HG03342 (cell line): ENCODE results near the gene FAM193B.
A peak's percentile ranks its signal among the peaks of the same experiment; 100 is the strongest.

Experiments
- ATAC-seq: cut with Tn5 transposase; IDR thresholded peaks from one replicate; pipeline ENCODE4 v1.9.1; 2021; ENCODE audit warnings: mild to moderate bottlenecking, moderate library complexity; ENCODE audit not compliant: unreplicated experiment

FAM193B gene

DNA sequence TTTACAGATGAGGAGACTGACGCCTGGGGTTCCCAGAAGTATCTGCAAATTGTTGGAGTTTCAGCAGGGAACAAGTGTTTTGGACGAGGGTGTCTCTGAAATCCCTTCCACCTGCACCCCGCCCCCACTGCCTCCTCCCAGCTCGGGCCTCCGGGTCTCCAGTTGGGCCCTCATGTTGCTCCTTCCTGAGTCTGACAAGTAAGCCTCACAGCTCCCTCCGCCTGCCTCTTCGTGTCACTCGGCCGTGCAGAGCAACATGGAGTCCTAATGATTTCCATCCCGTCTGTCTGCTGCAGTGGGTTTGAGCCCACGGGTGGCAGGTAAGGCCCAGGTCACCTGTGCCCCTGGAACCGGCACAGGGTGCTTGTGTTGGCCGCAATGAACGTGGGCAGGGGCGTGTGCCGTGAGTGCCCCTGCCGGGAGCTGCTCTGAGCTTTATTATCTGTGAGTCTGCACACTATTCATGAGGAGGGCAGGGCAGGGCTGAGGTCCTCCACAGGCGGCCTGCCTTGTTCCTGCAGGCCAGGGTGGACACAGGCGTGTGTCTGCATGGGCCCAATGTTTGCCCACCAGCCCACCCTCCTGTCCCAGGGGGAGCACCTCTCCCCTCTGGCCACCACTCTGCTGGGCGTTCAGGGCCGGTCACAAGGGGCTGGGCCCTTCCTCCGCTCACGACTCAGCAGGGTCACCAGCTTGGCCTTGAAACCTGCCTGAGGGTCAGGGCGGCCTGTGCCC lies 50.8 kb downstream of the FAM193B start:
- ATAC-seq, result no peak

DNA sequence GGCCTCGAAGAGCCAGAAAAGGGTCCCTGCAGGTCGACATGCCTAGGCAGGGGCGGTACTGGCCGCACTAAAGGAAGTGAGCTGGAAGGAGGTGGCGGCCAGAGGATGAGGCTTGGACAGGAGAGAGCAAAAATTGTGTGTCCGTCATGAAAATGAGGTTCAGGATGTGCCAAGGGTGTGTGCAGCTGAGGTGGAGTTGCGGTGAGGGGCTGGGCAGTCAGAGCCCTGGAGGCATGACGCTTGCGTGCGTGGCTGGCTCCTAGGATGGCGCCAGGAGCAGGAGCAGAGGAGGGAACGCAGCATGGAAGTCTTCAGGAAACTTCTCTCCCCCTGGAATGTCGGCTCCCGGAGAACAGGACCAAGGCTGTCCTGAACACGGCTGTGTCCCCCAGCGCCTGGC lies 51.5 kb downstream of the FAM193B start:
- ATAC-seq, result no peak

DNA sequence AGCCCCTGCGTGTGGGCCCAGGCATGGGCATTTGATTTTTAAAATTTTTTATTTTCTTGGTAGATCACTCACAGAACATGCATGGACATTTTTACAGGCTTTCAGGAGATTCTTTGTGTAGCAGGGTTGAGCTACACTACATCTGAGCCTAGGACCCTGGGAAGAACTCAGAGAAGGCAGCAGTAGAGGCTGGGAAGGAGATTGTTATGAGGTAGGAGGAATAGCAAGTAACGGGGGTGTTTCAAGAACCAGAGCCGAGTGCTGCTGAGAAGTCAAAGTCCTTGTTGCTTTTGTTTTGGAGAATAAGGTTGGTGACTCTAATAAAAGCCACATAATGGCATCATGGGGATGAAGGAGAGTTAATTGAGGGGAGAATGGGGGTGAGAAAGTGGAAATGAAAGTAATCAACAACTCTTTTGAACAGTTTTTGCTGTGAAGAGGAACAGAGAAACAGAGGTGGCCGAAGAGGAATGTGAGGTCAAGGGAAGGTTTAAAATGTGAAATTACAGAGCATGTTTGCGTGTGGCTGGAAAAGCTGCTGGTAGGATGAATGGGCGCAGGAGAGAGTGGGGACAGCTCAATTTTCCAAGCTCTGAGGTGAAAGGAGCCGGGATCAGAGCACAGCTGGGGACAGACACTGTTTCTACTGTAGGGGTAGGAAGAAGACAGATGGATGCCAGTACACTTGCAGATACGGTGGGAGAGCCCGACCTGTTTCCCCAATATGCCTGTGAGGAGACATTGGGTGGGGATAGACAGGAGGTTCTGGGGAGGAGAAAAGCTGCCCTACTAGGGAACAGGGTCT lies 52.3 kb downstream of the FAM193B start:
- no peak for ATAC-seq

GRCh38 chr5:177500685-177501522 lies 53.5 kb downstream of the FAM193B start:
- no peak for ATAC-seq

GRCh38 chr5:177499842-177500241 lies 54.5 kb downstream of the FAM193B start:
- ATAC-seq, result no peak

- no peak for ATAC-seq
These were observed 56.2 kb downstream of the FAM193B start for GRCh38 chr5:177498013-177498787.

DNA sequence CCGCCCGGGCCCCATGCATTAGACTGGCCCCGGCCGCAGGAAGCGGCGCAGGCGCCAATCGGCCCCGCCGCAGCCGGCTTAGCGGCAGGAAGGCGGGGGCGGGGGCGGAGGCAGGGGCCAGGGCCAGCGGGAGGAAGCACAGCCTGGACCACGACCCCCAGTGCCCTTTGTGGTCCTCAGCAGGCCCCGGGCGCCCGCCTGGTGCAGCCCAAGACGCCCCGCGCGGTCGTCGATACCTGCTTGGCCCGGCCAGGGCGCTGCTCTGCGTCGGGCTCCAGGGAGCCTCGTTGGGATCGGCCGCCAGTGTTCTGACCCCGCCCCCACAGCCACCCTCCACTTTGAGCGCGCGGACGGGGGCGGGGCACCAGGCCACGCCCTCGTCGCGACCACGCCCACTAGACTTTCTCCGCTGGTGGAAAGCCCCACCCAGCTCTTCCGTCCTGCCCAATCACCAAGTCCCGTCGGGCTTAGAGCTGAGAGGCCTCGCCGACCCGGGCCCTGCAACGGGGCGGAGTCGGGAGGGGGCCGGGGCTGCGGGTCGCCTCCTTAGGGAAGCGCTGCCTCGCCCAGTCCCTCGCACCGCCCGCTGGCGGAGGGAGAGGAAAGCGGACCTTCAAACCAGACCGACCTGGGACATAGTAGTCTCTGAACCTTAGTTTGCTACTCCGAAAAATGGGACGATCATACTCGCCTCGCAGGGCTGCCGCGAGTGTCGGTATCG lies 56.9 kb downstream of the FAM193B start, which contains the start of gene PDLIM7:
Gene PDLIM7 (minus strand): TSS at position 313 of the 721 bp plus-strand sequence. CDS start 1,092 bp downstream, outside the sequence.
- peak; percentile 74 for ATAC-seq

- no peak for ATAC-seq
These were observed 57.6 kb downstream of the FAM193B start for GRCh38 chr5:177496727-177497291.

DNA sequence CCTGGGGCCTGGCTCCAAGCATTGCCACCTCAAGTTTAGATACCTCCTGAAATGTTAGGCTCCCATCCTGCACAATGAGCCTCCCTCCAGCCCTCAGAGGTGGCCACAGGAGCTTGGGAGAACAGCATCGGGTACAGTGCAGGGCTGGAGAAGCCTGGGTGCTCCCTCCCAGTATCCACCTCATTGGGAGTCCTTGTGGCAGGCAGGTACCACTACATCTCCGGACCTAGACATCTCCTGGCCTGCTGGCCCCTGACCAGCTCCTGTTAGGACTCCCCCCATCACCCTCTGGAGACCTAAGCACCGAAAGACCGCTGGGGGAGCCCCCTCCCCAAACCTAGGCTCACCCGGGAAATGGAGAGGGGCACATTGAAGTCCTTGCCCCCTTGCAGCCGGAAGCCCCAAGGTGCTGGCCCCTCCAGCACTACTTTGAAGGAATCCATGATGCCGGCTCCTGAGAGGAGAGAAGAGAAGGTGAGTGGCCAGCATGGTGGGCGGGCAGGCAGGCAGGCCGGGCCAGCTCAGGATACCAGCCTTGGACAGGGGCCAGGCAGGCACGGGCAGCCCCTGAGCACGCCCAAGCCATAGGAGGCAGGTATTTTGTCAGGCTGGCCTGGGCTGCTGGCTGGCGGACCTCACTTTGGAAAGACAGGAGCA lies 58.2 kb downstream of the FAM193B start:
- ATAC-seq, result no peak

DNA sequence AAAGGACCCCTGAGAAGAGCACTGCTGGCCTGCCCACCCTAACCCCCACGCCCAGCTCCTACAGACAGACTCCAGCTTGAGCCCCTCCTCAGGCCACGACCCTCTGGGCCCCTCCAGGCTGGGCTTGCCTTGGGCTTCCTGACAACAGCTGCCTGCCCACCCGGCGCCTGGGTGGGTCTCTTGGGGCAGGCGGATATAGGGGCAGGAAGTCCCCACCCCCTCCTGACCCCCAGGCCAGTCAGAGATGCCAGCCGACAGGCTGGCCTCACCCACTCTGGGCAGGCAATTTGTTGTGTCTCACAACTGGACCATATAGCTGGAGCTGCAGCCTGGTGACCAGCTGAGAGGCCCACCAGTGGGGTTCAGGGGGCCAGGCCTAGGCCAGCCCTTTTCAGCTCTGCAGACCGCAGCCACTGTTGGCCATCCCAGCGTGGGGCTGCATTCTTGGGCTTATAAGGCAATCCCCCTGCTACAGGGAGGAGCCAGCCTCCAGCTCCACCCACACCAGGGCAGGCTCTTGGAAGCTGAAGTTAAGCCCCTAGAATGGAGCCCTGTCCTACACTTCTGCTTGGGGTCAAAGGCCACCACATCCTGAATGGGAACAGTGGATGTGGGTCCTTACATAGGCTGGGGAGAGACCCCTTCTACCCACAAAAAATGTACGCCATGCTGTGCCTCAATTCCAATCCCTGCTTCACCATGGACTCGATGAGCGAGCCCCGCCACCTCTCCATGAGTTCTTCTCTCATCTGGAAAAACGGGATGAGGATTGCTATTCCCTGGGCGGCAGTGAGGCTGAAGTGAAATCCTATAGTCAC lies 58.9 kb downstream of the FAM193B start:
- ATAC-seq, result no peak

DNA sequence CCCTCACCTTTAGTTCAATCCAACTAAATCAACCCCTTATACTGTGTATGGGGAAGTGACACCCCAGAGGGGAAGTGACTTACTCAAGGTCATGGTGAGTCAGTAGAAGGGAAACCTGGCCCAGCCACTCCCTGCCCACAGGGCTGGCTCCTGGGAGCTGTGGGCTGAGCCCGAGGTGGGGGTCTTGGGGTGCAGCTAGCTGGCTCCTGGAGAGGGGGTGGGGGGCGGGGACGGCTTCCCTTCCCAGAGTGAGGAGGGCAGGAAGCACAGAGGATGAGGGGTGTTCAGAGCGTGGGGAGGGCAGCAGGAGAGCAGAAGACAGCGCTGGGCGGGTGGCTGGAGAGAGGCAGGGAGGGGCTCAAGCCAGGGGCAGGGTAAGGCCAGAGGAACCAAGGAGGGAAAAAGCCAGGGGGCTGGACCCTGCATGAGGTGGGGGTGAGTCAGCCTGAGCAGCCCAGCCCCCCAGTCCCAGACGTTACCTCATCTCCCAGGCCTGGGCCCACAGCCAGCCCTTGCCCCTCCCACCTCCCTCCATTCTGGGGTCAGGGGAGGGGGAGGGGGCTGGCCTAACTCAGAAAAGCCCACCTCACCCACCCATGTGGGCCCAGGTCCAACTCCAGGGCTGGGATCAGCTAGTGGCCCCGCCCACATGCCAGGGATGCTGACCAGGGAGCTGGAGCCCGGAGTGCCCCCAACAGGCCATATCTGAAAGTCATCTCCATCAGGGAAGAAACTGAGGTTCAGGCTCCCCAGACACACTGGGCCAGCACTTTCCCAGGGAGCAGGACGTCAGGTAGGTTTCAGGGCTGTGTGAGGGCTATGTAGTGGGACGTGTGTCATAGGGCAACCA lies 59.8 kb downstream of the FAM193B start:
- ATAC-seq, result no peak

DNA sequence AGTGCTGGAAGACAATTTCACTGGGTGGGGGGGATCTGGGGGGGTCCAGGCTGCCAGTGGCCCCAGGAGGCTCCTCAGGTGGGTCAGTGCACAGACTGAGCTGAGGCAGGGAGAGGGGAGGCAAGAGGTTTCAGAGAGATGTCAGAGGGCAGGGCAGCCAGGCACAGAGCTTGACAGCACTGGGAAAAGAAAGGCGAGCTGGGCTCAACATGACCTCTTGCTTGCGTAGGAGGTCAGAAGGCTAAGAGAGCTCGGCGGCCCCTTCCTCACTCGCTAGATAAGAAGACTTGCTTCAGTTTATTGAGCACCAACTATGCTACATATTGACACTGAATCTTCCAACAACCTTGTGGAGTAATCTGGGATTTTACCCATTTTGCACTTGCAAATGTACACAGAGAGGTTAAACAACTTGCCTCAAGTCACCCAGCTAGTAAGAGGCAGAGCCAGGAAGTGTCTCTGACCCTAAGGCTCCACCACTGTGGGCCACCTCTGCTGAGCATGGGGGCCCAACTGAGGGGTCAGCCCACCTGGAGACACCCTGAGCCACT lies 60.5 kb downstream of the FAM193B start:
- ATAC-seq, result no peak

- no peak for ATAC-seq
These were observed 61.5 kb downstream of the FAM193B start for GRCh38 chr5:177492841-177493240.

DNA sequence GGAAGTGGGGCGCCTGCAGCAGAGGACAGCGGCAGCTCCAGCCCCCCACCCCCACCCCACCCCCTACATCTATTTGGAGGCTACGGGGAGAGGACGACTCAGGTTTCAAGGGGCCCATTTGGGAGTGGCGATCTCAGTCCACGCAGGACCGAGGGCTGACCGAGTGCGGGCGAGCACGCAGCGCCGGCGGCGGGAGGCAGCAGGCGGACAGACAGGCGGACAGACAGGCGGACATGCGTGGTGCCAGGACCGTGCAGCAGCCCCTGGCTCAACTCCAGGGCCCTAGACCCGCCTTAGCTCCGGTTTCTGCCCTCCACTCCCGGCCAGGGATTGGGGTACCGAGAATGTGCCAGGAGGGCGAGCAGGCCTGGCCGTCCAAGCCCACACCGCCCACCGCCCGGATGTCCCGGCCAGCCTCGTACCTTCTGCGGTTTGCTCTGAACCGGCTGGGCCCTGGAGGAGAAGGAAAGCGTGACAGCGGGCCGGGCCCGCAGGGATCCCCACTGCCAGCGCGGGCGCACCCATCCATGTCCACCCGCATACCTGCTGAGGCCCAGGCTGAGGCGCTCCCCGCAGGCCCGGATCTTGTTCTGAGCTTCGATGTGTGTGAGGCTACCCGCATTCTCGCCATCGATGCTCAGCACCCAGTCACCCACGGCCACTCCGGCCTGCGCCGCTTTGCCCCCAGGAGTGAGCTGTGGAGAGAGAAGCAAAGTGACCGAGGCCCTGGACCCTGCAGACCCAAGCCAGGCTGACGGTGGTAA lies 62.2 kb downstream of the FAM193B start:
- ATAC-seq, result no peak

GRCh38 chr5:177491429-177491945 lies 62.9 kb downstream of the FAM193B start:
- ATAC-seq, result no peak

- ATAC-seq, result no peak
These were observed 63.4 kb downstream of the FAM193B start for GRCh38 chr5:177490992-177491391.
